HG03060 (cell line): Measurements from ENCODE around the gene PISD.

ENCODE experiments used
- ATAC-seq: cut with Tn5 transposase; IDR thresholded peaks from one replicate; pipeline ENCODE4 v1.9.1; 2021; ENCODE audit warnings: low read depth, moderate number of reproducible peaks; ENCODE audit not compliant: unreplicated experiment

PISD gene

DNA sequence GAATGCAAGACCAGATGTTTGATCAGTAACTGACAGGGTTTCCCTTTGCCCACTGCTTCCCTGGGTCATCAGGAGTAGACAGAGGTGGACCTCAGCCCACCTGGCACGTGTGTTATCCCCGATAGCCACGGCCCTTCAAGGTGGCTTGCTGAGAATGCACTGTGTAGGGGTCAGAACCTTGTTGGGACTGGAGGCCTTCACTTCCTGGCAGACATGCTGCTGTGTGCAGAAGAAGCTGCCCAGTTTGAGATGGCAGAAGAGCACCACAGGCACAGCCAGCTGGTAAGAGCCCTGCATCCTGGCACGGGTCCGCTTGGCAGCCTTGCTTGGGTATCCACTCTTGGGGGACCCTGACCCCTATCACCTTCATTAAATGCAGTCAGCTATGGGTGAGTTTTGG, 83.8 kb downstream of the PISD start:
- no peak for ATAC-seq

DNA sequence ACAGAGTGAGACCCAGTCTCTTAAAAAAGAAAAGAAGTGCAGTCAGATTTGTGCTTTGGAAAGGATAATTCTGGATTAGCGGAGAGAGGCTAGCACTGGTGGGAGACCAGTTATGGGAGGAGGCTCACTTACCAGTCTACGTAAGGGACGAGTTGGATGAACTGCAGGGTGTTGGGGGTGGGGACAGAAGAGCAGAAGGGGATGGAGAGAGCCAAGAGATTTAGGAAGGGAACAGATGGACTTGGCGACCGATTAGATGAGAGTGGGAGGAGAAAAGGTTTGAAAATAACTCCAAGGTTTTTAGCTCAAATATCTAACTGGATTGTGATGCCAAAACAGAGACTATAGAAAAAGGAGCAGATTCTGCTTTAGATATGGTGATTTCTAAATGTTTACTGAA, 84.3 kb downstream of the PISD start:
- no peak for ATAC-seq

GRCh38 chr22:31575190-31575589, 86.8 kb downstream of the PISD start:
- no peak for ATAC-seq

GRCh38 chr22:31574055-31574670, 87.9 kb downstream of the PISD start:
- no peak for ATAC-seq

DNA sequence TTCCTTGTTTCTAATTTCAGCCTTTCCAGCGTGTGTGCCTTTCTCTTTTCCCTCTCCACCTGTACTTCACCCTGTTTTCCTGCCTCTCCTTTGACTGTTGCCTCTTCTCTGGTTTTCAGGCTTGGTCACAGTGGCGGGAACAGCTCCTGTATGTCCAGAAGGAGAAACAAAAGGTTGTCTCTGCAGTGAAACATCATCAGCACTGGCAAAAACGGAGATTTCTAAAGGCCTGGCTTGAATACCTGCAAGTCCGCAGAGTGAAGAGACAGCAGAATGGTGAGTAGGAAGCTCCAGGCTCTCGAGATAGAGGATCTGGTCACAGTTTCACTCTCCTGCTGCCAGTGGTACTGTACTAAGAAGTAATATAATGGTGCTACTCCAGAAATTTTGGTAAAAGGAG, 89.1 kb downstream of the PISD start:
- no peak for ATAC-seq

DNA sequence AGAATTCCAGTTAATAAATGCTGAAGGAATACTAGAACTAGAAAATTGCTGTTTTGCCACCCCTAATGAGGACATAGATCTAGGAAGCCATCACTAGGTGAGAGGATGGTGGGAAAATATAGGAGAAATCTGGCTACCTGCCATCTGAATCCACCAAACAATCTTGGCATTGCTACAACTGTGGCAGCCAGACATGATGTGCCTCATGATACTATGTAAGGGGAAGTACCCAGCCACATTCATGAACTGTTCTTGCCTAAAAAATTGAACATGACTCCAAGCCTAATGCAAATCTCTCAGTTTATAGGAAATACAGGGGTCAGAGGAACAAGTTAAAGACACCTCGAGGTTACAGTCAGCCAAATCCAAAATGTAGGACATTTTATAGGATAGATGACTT, 92.9 kb downstream of the PISD start:
- no peak for ATAC-seq
